GM21367 (cell line): Measurements from ENCODE around the gene BANF2.

Experiments used
- ATAC-seq: cut with Tn5 transposase; IDR thresholded peaks from one replicate; pipeline ENCODE4 v1.9.1; 2021; ENCODE audit not compliant: unreplicated experiment

Gene BANF2

GRCh38 chr20:17732907-17733521 lies 33.2 kb downstream of the BANF2 start:
- ATAC-seq, result no peak

GRCh38 chr20:17733767-17734304 lies 34.1 kb downstream of the BANF2 start:
- no peak for ATAC-seq

- ATAC-seq, result no peak
Measured at GRCh38 chr20:17734374-17734773, 34.6 kb downstream of the BANF2 start.

DNA sequence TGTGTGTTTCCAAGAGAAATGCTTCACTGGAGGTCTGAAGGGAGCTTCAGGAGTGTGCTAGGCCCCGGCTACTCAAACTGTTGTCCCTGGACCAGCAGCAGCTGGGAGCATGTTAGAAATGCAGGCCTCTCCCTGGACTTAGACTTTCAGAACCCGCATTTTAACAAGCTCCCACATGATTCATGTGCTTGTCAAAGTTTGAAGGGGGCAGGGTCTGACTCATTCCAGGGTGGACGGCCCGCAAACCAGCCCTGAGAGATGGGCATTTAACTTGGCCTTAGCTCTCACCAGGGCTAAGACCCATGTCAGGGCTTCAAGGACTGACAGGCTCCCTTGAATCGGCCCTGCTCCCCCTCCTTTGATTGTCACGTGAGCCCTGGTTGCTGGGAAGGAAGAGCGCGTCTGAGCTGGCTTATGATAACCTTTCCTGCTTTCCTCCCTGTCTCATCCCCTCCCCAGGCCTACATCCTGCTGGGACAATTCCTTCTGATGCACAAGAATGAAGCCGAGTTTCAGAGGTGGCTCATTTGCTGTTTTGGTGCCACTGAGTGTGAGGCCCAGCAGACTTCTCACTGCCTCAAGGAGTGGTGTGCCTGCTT lies 35.5 kb downstream of the BANF2 start:
- no peak for ATAC-seq

GRCh38 chr20:17735959-17736621 lies 36.3 kb downstream of the BANF2 start:
- ATAC-seq, result no peak

- ATAC-seq, result no peak
Measured at GRCh38 chr20:17738154-17738553, 38.4 kb downstream of the BANF2 start.

DNA sequence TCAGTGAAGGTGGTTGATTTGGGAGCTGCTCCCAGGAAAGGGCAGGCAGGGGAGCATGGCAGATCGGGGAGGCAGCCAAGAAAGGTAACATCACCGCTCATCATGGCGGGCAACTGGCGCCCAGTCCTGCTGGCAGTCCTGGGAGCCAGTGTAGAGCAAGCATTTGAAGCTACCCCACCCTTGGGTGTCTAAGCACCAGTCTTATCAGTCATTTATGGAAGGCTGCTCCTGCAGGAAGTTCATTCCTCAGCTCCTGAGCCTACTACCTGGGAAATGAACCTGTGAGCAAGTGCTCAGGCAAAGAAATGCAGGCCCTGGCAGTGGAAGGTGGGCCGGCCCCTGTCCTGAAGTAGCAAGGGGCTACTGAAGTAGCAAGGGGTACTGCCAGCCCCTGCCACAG lies 41.5 kb downstream of the BANF2 start:
- no peak for ATAC-seq

GRCh38 chr20:17742731-17743130 lies 43.0 kb downstream of the BANF2 start:
- no peak for ATAC-seq

GRCh38 chr20:17743677-17744076 lies 43.9 kb downstream of the BANF2 start:
- ATAC-seq, result no peak

GRCh38 chr20:17747431-17747846 lies 47.7 kb downstream of the BANF2 start:
- no peak for ATAC-seq

- no peak for ATAC-seq
Measured at GRCh38 chr20:17748279-17748678, 48.5 kb downstream of the BANF2 start.

DNA sequence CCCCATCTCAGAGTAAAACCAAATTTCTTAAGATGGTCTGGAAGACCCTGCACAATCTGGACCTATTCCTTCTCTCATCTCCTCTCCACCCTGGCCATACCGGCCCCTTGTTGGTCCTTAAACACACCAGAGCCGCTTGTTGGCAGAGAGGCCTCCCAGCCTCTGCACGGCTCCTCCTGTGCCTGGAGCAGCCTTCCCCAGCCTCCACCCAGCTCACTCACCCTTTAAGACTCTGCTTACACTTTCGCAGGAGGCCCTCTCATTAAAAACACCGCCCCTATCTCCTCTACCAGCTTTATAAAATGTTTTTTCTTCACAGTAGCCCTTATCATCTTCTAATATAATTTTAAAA lies 49.8 kb downstream of the BANF2 start:
- ATAC-seq, result no peak

DNA sequence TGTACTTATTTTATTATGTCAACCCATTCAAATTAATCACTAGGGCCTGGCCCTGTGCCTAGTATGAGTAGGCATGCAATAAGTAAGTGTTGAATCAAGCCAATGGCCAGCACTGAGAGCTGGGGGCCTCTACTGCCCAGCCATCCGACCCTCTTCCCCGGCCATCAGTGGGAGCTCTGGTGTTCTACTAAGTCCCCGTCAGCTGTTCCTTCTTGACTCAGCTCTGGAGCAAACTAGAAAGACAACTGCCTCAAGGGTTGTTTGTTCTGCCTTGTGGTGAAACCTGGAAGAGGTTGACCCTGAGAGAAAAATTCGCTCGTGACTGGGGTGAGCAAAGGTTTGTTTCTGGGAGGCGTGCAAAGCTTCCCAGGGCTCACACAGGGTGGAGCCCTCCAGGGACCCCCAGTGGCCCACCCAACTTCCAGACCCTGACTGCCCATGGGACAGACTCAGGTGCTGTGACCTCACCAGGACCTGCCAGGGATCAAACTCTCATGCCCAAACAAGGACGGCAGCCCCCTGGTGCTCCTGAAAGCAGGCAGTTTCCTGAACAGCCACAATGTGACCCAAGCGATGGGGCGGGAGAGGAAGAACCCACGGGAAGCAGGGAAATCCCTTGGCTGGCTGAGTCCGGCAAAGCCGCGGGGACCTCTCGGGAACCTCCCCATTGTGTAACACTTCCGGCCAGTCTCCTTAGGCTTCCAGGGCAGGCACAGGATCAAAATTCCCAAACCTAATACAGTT lies 50.4 kb downstream of the BANF2 start:
- ATAC-seq, result no peak

GRCh38 chr20:17750722-17751045 lies 50.9 kb downstream of the BANF2 start:
- no peak for ATAC-seq

DNA sequence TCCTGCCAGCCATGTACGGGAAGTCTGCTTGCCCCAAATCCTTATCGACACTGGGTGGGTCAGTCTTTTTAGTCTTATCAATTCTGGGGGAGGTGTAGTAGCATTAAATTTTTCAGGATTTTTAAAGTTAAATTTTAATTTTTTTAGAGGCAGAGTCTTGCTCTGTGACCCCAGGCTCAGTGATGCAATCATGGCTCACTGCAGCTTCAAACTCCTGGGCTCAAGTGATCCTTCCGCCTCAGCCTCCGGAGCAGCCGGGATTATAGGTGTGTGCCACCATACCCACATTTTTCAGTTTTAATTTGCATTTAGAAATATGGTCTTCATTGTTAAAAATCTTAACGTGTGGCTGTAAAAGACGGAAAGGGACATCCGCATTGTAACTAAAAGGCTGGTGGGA lies 51.9 kb downstream of the BANF2 start:
- no peak for ATAC-seq

- no peak for ATAC-seq
Measured at GRCh38 chr20:17752459-17752858, 52.7 kb downstream of the BANF2 start.

DNA sequence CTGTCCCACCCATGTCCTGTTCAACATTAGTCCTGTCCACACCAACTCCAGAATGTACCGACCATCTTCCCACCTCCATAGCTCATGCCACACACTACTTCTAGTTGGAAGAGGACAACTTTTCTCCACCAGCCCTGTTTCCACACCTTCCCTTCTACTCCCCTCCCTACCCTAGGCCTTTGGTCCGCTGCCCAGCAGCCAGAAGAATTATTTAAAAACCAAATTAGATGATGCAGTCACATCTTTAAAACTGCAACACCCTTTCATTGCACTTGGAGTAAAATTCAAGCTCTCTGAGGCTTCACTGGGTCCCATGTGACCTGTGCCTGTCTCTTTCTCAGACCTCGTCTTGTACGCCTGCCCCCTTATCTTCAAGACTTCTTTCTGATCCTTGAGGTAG lies 53.8 kb downstream of the BANF2 start:
- ATAC-seq, result no peak

DNA sequence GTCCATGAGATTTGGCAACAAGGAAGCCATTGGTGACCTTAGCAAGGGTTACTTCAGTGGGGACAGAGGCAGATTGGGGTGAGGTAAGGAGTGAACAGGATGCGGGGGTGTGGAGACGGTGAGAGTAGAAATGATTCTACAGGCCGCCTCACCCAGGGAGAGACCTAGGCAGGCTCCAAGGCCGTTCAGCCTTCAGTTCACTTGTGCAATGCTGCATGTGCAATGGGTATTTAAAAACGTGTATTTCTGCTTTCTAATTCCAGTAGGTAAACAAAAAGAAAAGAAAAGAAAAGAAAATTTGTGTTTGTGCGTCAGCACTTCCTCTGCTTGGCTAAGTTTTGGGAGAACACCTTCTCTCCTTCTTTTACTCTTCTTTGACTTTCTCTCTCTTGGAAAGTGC lies 56.8 kb downstream of the BANF2 start:
- ATAC-seq, result no peak

DNA sequence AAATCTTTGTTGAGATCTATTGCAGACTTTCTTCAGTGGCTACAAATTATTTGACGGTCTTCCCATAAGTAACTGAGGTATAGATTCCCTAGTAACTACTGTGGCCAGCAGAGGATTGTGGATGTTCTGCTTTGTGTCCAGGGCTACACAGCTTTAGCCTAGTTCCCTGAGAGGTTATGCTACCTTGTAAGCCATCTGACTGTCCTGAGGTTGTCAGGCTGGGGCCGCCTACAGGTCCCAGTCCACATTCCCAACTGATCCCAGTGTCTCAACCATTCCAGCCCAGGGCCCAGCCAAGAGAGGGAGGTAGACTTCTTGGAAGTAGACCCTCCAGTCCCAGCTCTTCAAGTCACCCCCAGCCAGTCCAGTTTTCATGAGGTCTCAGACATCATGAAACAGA lies 57.7 kb downstream of the BANF2 start:
- ATAC-seq, result no peak

- ATAC-seq, result no peak
Measured at GRCh38 chr20:17758010-17758409, 58.2 kb downstream of the BANF2 start.

GRCh38 chr20:17758512-17758911 lies 58.7 kb downstream of the BANF2 start:
- ATAC-seq, result no peak

- ATAC-seq, result no peak
Measured at GRCh38 chr20:17759449-17759848, 59.7 kb downstream of the BANF2 start.
